ENCODE measurements around the gene CDKN2A.

- TF ChIP-seq REST (IDR thresholded peaks at IDR 0.05; ENCODE audit: borderline replicate concordance) (no peak), SMC3 (conservative IDR thresholded peaks at IDR 0.05; ENCODE audit: poor library complexity) (no peak), EZH2 (IDR thresholded peaks at IDR 0.05; ENCODE audit: borderline replicate concordance, insufficient read depth, low read length, poor library complexity, severe bottlenecking) (no peak)
- TF ChIP-seq, protein P1, sequence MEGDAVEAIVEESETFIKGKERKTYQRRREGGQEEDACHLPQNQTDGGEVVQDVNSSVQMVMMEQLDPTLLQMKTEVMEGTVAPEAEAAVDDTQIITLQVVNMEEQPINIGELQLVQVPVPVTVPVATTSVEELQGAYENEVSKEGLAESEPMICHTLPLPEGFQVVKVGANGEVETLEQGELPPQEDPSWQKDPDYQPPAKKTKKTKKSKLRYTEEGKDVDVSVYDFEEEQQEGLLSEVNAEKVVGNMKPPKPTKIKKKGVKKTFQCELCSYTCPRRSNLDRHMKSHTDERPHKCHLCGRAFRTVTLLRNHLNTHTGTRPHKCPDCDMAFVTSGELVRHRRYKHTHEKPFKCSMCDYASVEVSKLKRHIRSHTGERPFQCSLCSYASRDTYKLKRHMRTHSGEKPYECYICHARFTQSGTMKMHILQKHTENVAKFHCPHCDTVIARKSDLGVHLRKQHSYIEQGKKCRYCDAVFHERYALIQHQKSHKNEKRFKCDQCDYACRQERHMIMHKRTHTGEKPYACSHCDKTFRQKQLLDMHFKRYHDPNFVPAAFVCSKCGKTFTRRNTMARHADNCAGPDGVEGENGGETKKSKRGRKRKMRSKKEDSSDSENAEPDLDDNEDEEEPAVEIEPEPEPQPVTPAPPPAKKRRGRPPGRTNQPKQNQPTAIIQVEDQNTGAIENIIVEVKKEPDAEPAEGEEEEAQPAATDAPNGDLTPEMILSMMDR (IDR thresholded peaks at IDR 0.05; ENCODE audit: poor library complexity, severe bottlenecking) = no peak
Observed at GRCh38 chr9:22041775-22042174, 47.6 kb upstream of the CDKN2A start.

All from neural cell (in vitro differentiated cells).